ENCODE results near the gene TRNP1.
"Not testable (repeated sequence)": the region's sequence is repeated elsewhere in the genome, so short reads cannot be mapped to it uniquely, and the experiment has no call there.

The TRNP1 gene, protein sequence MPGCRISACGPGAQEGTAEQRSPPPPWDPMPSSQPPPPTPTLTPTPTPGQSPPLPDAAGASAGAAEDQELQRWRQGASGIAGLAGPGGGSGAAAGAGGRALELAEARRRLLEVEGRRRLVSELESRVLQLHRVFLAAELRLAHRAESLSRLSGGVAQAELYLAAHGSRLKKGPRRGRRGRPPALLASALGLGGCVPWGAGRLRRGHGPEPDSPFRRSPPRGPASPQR

DNA sequence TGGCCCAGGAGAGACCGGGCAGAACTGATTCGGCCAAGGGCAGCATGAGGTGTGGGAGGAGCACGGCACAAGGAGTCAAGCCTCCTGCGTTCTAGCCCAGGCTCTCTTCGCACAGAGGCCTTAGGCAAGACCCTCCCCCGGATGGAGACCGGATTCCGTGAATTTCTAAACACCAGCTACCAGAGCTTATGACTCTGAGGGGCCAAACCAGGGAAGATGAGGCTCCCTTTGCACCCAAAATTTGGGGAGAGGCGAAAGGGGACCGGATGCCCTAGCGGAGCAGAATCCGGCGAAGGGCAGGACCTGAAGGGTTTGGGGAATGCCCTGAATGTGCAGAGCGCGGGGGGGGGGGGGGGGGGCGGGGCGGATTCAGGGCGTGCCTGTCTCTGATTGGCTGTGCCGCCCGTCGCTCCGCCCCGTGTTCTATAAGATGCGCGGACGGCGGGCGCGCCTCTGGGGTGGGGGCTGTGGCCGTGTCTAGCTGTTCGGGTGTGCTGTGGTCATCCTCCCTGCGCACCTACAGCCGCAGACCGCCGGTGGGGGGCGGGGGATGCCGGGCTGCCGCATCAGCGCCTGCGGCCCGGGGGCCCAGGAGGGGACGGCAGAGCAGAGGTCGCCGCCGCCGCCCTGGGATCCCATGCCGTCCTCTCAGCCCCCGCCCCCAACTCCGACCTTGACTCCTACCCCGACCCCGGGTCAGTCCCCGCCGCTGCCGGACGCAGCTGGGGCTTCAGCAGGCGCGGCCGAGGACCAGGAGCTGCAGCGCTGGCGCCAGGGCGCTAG, at the start of gene TRNP1:
TSS of gene TRNP1 (plus strand) at position 456 of the 783 bp plus-strand sequence. CDS start at position 551, 95 bp downstream.
- TF ChIP-seq, protein P1, sequence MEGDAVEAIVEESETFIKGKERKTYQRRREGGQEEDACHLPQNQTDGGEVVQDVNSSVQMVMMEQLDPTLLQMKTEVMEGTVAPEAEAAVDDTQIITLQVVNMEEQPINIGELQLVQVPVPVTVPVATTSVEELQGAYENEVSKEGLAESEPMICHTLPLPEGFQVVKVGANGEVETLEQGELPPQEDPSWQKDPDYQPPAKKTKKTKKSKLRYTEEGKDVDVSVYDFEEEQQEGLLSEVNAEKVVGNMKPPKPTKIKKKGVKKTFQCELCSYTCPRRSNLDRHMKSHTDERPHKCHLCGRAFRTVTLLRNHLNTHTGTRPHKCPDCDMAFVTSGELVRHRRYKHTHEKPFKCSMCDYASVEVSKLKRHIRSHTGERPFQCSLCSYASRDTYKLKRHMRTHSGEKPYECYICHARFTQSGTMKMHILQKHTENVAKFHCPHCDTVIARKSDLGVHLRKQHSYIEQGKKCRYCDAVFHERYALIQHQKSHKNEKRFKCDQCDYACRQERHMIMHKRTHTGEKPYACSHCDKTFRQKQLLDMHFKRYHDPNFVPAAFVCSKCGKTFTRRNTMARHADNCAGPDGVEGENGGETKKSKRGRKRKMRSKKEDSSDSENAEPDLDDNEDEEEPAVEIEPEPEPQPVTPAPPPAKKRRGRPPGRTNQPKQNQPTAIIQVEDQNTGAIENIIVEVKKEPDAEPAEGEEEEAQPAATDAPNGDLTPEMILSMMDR (IDR thresholded peaks at IDR 0.05), result no peak

DNA sequence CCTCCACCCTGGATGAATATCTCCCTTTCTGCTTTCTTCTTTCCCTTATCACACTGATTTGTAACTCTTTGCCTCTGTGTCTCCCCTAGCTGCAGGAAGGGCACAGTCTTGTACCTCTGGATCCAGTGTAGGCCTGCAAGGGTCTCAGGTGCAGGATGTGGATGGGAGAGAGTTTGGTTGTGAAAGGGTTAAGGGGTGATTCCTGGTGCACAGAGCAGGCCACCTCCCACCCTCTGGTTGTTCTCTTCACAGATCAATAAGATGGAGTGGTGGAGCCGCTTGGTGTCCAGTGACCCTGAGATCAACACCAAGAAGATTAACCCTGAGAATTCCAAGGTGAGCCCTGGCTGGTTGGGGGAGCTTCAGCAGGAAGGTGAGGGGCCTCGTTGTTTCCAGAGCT, 48.4 kb upstream of the TRNP1 start:
- peak overlapping the region; percentile 71 for H3K4me3 Mint-ChIP-seq
- H3K36me3 Mint-ChIP-seq (ENCODE audit: low read depth), result peaks cover 61% of the 10 kb centered on the region
- H3K27ac Mint-ChIP-seq, result peak overlapping the region; percentile 74
- peaks cover 33% of the 10 kb centered on the region for H3K4me1 Mint-ChIP-seq
- TF ChIP-seq, protein P1 (IDR thresholded peaks at IDR 0.05), result no peak
- peaks cover 6% of the 10 kb centered on the region for H3K27me3 Mint-ChIP-seq (ENCODE audit: low read depth, poor library complexity)
- DNase-seq, result peak; percentile 23
- no peaks in the 10 kb centered on the region for H3K9me3 Mint-ChIP-seq

More for the DNA sequence above, at the start of gene TRNP1:
- DNase-seq, result peak; percentile 84
- Mint-ChIP-seq H3K27ac (no peak within 1 kb of the TSS), H3K4me3 (peak within 1 kb of the TSS; percentile 79), H3K36me3 (ENCODE audit: low read depth) (no peaks in the 10 kb centered on the region), H3K4me1 (peaks cover 46% of the 10 kb centered on the region), H3K27me3 (ENCODE audit: low read depth, poor library complexity) (peaks cover 81% of the 10 kb centered on the region), H3K9me3 (no peaks in the 10 kb centered on the region)

DNA sequence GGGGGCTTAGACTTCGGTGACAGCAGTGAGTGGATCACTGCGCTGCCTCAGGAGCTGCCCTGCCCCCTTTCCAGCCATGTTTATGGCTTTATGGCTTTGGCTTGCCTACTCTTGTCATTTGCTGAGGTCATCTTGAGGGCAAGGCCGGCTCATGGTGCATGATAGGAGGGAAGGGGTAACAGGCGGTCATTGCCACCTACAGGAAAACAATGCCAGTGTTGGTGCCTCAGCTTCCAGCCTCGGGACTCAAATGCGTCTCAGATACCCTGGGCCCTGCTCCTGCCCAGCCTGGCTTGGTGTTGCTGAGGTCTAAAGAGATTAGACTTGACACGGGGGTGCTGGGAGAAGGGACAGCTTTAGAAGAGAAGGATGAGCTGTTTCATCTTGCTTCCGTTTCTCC, 47.8 kb upstream of the TRNP1 start:
- Mint-ChIP-seq H3K4me3 (peak overlapping the region; percentile 71), H3K36me3 (ENCODE audit: low read depth) (peaks cover 61% of the 10 kb centered on the region)

DNA sequence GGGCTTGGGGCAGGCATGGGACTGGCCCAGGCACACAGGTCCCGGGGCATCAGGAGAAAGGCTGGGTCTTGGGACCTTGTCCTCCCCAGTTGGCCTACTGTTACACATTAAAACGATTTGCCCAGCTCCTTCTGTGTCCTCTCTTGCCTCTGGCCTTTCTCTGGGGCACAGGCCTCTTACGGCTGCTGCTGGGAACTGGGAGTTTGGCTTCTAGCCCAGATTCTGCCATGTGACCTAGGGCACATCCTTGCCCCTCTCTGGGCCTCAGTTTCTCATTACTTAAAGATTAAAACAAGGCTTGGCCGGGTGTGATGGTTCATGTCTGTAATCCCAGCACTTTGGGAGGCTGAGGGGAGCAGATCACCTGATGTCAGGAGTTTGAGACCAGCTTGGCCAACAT, 47.2 kb upstream of the TRNP1 start:
- DNase-seq, result no peak
- Mint-ChIP-seq H3K4me3 (peak overlapping the region; percentile 71), H3K27me3 (ENCODE audit: low read depth, poor library complexity) (peaks cover 9% of the 10 kb centered on the region)

More for the DNA sequence above, 47.8 kb upstream of the TRNP1 start:
- peaks cover 37% of the 10 kb centered on the region for H3K4me1 Mint-ChIP-seq
- TF ChIP-seq, protein P1 (IDR thresholded peaks at IDR 0.05), result no peak
- no peaks in the 10 kb centered on the region for H3K9me3 Mint-ChIP-seq
- peak; percentile 25 for DNase-seq
- H3K27ac Mint-ChIP-seq, result peak overlapping the region; percentile 74
- H3K27me3 Mint-ChIP-seq (ENCODE audit: low read depth, poor library complexity), result peaks cover 7% of the 10 kb centered on the region

DNA sequence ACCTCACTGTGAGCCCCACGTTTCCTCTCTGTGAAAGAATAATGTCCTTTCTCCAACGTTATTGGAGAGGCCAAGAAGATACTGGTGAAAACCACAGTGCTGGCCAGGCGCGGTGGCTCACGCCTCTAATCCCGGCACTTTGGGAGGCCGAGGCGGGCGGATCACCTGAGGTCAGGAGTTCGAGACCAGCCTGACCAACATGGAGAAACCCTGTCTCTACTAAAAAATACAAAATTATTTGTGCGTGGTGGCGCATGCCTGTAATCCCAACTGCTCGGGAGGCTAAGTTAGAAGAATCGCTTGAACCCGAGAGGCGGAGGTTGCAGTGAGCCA, 44.8 kb upstream of the TRNP1 start:
- not testable (repeated sequence) for H3K27ac Mint-ChIP-seq, DNase-seq
- H3K36me3 Mint-ChIP-seq (ENCODE audit: low read depth), result peaks cover 40% of the 10 kb centered on the region

More for the DNA sequence above, 47.2 kb upstream of the TRNP1 start:
- Mint-ChIP-seq H3K36me3 (ENCODE audit: low read depth) (peaks cover 58% of the 10 kb centered on the region), H3K27ac (peak overlapping the region; percentile 74), H3K4me1 (peaks cover 40% of the 10 kb centered on the region), H3K9me3 (no peaks in the 10 kb centered on the region)
- TF ChIP-seq, protein P1 (IDR thresholded peaks at IDR 0.05), result no peak

DNA sequence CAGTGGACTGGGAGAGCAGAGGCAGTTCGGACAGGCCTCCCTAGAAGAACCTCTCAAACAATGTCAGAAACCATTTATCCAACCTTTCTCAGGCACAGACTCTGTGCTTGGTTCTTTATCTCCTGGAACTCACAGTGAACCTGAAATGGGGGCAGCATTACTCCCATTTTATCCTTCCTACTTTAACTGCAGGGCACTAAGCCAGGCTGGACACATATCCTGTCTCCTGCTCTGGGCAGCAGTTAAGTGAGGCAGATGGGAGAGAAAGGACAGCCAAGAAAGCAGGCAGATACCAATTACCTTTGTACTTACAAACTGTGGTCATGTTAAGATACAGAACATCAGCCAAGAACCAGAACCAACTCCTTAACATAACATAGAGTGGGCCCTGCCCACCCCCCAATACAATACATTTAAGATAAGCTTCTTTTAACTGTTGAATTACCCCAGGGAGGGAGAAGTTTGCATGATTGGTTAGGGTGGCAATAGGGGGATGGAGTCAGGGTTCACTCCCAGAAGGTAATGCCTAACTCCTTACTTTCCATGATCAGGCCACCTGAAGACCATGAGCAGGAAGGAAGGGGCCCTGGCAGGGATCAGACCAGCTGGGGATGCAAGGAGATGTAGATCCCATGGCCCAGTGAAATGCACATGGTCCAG, 44.1 kb upstream of the TRNP1 start:
- Mint-ChIP-seq H3K9me3 (no peaks in the 10 kb centered on the region), H3K36me3 (ENCODE audit: low read depth) (peaks cover 33% of the 10 kb centered on the region), H3K27me3 (ENCODE audit: low read depth, poor library complexity) (peaks cover 16% of the 10 kb centered on the region), H3K4me1 (peaks cover 40% of the 10 kb centered on the region), H3K4me3 (no peak overlapping the region), H3K27ac (peak overlapping the region; percentile 48)
- no peak for DNase-seq
- TF ChIP-seq, protein P1 (IDR thresholded peaks at IDR 0.05), result no peak

More for the DNA sequence above, 44.8 kb upstream of the TRNP1 start:
- H3K4me3 Mint-ChIP-seq, H3K9me3 Mint-ChIP-seq: not testable (repeated sequence)
- peaks cover 11% of the 10 kb centered on the region for H3K27me3 Mint-ChIP-seq (ENCODE audit: low read depth, poor library complexity)
- H3K4me1 Mint-ChIP-seq, result peaks cover 40% of the 10 kb centered on the region

All from nephron progenitor cell (in vitro differentiated cells).